Cerebellar cortex (tissue), 1 donor: ENCODE data around the gene DPH6.

Experiments
- DNase-seq: peaks from one replicate; pipeline ENCODE4 v3.0.0-alpha.2; 2015; ENCODE audit warnings: low spot score

DPH6 gene

DNA sequence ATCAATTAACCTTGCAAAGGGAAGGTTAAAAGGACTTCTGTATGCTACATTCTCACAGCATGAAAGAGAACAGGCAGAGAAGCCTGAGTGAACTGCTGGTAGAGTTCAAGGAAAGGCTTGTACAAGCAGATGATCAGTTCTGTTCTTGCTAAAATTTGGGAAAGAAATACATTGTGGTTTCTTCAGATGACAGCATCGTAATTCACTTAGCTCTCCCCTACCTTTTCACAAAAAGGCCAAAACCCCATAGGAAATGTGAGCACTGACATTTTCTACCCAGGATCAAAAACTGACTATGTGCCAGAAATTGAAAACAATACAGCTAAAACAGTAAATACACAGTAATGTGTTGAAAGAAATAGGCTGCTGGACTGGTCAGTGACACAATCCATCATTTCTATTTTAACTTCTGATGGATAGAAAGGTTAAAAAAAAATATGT lies 216.4 kb downstream of the DPH6 start:
- peak; percentile 83 for DNase-seq

DNA sequence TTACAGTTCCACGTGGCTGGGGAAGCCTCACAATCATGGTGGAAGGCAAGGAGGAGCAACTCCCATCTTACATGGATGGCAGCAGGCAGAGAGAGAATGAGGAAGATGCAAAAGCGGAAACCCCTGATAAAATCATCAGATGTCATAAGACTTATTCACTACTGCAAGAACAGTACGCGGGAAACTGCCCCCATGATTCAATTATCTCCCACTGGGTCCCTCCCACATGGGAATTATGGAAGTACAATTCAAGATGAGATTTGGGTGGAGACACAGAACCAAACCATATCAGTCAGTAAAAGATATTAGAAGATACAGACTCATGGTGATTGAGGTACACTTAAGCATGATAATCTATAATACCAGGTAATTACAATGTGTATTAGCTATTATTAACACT lies 217.1 kb downstream of the DPH6 start:
- DNase-seq: peak; percentile 87

DNA sequence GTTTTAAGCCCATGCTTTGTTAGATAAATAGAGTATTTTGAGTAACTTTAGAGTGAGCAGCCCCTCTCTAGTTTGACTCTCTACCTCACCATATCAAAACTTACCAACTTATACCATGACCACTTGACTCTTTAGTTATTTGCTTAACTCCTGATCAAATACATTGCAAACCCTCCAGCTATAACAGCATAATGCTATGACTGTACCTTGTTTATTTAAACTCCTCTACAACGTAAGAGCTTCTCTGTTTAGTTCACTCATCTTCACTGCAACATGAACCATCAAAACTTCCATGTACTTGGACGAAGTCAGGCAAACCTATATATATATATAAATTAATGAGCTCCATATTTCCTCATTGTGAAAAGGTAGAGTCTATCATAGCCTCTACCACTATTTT lies 218.2 kb downstream of the DPH6 start:
- DNase-seq: no peak

DNA sequence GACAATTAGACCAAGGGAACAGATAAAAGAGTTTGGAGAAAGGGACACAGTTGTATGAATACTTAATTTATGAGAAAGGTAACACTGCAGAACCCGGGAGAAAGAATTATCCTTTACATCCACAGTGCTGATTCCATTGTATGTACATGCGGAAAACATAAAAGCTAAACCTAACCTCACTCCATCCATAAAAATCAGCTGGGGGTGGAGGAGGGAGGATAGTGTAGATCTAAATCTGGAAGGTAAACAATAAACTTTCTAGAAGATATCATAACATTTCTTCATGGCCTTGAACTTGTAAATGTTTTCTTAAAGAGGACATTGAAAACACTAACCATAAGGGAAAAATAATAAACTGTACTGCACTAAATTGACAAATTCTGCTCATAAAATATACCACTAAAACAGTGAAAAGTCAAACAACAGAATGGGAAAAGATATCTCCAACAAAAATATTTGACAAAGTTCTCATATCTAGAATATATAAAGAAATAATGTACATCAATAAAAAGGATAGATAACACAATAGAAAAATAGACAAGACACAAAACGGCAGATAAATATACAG lies 220.5 kb downstream of the DPH6 start:
- DNase-seq: no peak

DNA sequence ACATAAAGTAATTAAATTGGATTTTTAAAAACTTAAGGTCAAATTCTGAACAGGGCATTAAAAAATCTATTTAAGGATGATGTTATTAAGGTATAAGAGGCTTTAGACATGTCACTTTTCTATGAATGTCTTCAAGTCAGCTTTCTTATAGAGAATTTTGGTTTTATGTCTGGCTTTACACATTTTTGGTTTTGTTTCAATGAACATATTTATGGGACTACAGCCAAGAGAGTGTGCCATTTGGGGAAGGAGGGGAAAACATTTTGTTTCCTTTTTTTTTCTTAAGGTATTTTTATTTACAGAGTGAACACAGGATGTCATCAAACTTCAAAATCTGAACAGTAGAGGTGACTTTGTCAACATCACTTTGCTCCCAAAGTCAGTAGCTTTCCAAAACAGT lies 222.8 kb downstream of the DPH6 start:
- no peak for DNase-seq

DNA sequence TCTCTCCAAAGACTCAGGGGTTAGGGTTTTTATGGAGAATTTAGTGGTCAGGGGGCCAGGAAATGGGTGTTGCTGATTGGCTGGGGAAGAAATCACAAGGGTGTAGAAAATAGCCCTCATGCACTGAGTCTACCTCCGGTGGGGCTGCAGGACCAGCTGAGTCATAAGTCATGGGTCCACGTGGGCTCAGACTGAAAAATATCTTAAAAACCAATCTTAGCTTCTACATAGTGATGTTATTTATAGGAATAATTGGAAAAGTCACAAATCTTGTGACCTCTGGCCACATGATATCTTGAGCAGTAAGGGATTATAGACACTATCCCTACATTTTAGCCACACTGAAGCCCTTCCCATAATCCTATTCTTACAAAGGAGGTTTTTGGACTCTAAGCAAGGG lies 224.0 kb downstream of the DPH6 start:
- peak; percentile 96 for DNase-seq

DNA sequence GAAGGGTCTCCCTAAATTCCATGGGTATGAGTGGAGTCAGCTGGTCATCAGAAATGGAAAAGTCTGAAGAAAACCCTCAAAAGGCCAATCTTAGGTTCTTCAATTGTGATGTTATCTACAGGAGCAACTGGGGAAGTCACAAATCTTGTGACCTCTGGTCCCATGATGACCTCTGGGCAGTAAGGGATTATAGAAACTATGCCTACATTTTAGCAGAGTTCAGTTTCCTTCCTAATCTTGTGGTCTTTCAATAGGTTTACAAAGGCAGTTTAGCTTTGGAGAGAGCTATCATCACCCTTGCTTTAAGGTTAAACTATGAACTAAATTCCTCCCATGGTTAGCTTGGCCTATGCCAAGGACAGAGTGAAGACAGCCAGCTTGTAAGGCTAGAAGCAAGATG lies 225.1 kb downstream of the DPH6 start:
- peak; percentile 96 for DNase-seq
